ENCODE measurements around the gene SNX25. TPM values are rescaled to one million over a fixed set of nuclear protein-coding genes. Genes with fewer than 3 reads are reported as not detected.

The SNX25 gene
- total RNA-seq, 1 donor from 2014 or later, result 53.1 TPM

DNA sequence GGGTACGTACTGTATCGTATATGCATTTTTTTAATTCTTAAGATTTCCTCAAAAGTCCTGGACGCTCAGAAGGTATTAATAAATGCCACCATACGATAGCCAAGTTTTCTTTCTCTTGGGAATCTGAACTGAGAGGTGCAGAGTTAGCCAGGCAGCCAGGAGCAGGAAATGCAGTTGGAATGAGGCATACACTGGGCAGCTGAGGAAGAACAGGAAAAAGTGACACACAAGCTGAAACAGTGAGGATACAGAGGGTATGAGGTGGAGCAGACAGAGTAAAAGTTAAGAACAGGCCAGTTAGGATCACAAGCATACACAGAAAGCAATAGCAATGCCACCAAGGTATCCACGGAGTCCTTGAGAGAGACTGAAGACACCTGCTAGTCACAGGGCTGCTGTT lies 203.0 kb downstream of the SNX25 start:
- Mint-ChIP-seq H3K36me3 (ENCODE audit: low read depth) (peaks cover 59% of the 10 kb centered on the region), H3K9me3 (peaks cover 3% of the 10 kb centered on the region), H3K4me3 (no peak overlapping the region), H3K27ac (no peak overlapping the region), H3K27me3 (no peaks in the 10 kb centered on the region), H3K4me1 (no peaks in the 10 kb centered on the region)
- intact Hi-C loops (cut with micrococcal nuclease), result no loop called here
- CTCF ChIA-PET, result no interaction called here
- DNase-seq (no peak), ATAC-seq (ENCODE audit: low read depth) (no peak)
- no peak for TF ChIP-seq CTCF (IDR thresholded peaks at IDR 0.05)
- POLR2A ChIA-PET, result interaction anchor here (1.4 kb wide), 1 partner anchor 13 kb away, joined by 4 read pairs; no protein-coding TSS in a partner anchor

Other genes with a start within 250 kb of the SNX25 start
- not detected in 2 replicates for gene HELT, start 191.1 kb upstream of the SNX25 start, total RNA-seq
- 8.9 and 9.4 TPM in 2 replicates for gene SLC25A4, start 66.3 kb upstream of the SNX25 start, total RNA-seq
- 42.6 and 44.1 TPM in 2 replicates for gene CFAP97, start 5.6 kb upstream of the SNX25 start, total RNA-seq
- gene LRP2BP, start 186.3 kb downstream of the SNX25 start, total RNA-seq, result 0.54 and 0.75 TPM in 2 replicates
- 10.4 and 11.2 TPM in 2 replicates for gene ANKRD37, start 187.2 kb downstream of the SNX25 start, total RNA-seq
- 20.1 and 21.6 TPM in 2 replicates for gene UFSP2, start 216.4 kb downstream of the SNX25 start, total RNA-seq

Data from activated B cell treated with CpG ODN at 0.5 μM for 24 hours (primary cell).